ENCODE measurements around the gene PROSER2.

GRCh38 chr10:11858093-11858492 lies 34.9 kb downstream of the PROSER2 start:
- TF ChIP-seq EP300 (IDR thresholded peaks at IDR 0.05) (no peak), CTCF (IDR thresholded peaks at IDR 0.05) (no peak), POLR2A (IDR thresholded peaks at IDR 0.05) (no peak)

Measured in ovary (tissue), 3 donors.